ENCODE data around the gene HDAC4. TPM values are rescaled to one million over a fixed set of nuclear protein-coding genes. Genes with fewer than 3 reads are reported as not detected.

HDAC4 gene
- total and polyA plus RNA-seq, 2 experiments from 2014 or later = 9.3 to 10.8 TPM

- WGBS (ENCODE audit: low lambda C conversion rate, missing lambda C conversion rate) = 97% methylated on average over 17 of the region's 17 CpGs
- Histone ChIP-seq H3K27me3 (no peaks in the 10 kb centered on the region), H3K9me2 (replicated peaks; ENCODE audit: insufficient read depth) (no peaks in the 10 kb centered on the region), H3K79me2 (no peaks in the 10 kb centered on the region), H3K4me1 (ENCODE audit: insufficient read depth) (no peaks in the 10 kb centered on the region), H2AFZ (no peak overlapping the region), H3K4me3 (no peak overlapping the region), H3K36me3 (replicated peaks; ENCODE audit: insufficient read depth, low read depth) (no peaks in the 10 kb centered on the region), H3K27ac (no peak overlapping the region), H4K20me1 (ENCODE audit: insufficient read depth, poor library complexity, severe bottlenecking) (peaks cover 4% of the 10 kb centered on the region), H3K4me2 (no peak overlapping the region), H3K9me3 (ENCODE audit: low read depth) (no peaks in the 10 kb centered on the region)
- no peak for DNase-seq (ENCODE audit: low spot score)
- TF ChIP-seq EZH2phosphoT487 (IDR thresholded peaks at IDR 0.05; ENCODE audit: low read depth, severe bottlenecking, unreplicated experiment) = no peak
Measured at GRCh38 chr2:239132156-239132709, 268.6 kb downstream of the HDAC4 start.

- no peaks in the 10 kb centered on the region for H3K79me2 ChIP-seq
- H3K9me3 ChIP-seq (ENCODE audit: low read depth) = no peaks in the 10 kb centered on the region
- TF ChIP-seq EZH2 (IDR thresholded peaks at IDR 0.05; ENCODE audit: borderline replicate concordance) (no peak), CTCF (IDR thresholded peaks at IDR 0.05; ENCODE audit: poor library complexity) (no peak), EZH2phosphoT487 (IDR thresholded peaks at IDR 0.05; ENCODE audit: low read depth, severe bottlenecking, unreplicated experiment) (no peak)
- no peaks in the 10 kb centered on the region for H3K36me3 ChIP-seq (replicated peaks; ENCODE audit: insufficient read depth, low read depth)
- DNase-seq (ENCODE audit: low spot score) = no peak
- H3K4me3 ChIP-seq = no peak overlapping the region
- no peak overlapping the region for H3K4me2 ChIP-seq
- H3K4me1 ChIP-seq (ENCODE audit: insufficient read depth) = no peaks in the 10 kb centered on the region
- WGBS (ENCODE audit: low lambda C conversion rate, missing lambda C conversion rate) = 94% methylated on average over 10 of the region's 10 CpGs
- no peak overlapping the region for H2AFZ ChIP-seq
- no peaks in the 10 kb centered on the region for H3K9me2 ChIP-seq (replicated peaks; ENCODE audit: insufficient read depth)
- no peak overlapping the region for H3K27ac ChIP-seq
- peaks cover 4% of the 10 kb centered on the region for H4K20me1 ChIP-seq (ENCODE audit: insufficient read depth, poor library complexity, severe bottlenecking)
- H3K27me3 ChIP-seq = no peaks in the 10 kb centered on the region
Measured at GRCh38 chr2:239131521-239131920, 269.3 kb downstream of the HDAC4 start.

- H2AFZ ChIP-seq = no peak overlapping the region
- H3K27me3 ChIP-seq = no peaks in the 10 kb centered on the region
- no peaks in the 10 kb centered on the region for H3K79me2 ChIP-seq
- TF ChIP-seq CTCF (IDR thresholded peaks at IDR 0.05; ENCODE audit: poor library complexity) (no peak), EZH2 (IDR thresholded peaks at IDR 0.05; ENCODE audit: borderline replicate concordance) (no peak), EZH2phosphoT487 (IDR thresholded peaks at IDR 0.05; ENCODE audit: low read depth, severe bottlenecking, unreplicated experiment) (no peak)
- H3K27ac ChIP-seq = no peak overlapping the region
- H3K9me3 ChIP-seq (ENCODE audit: low read depth) = no peaks in the 10 kb centered on the region
- peaks cover 4% of the 10 kb centered on the region for H4K20me1 ChIP-seq (ENCODE audit: insufficient read depth, poor library complexity, severe bottlenecking)
- H3K9me2 ChIP-seq (replicated peaks; ENCODE audit: insufficient read depth) = no peaks in the 10 kb centered on the region
- no peak overlapping the region for H3K4me2 ChIP-seq
- 96% methylated on average over 16 of the region's 16 CpGs for WGBS (ENCODE audit: low lambda C conversion rate, missing lambda C conversion rate)
- H3K4me3 ChIP-seq = no peak overlapping the region
- H3K4me1 ChIP-seq (ENCODE audit: insufficient read depth) = no peaks in the 10 kb centered on the region
- DNase-seq (ENCODE audit: low spot score) = no peak
- no peaks in the 10 kb centered on the region for H3K36me3 ChIP-seq (replicated peaks; ENCODE audit: insufficient read depth, low read depth)
Measured at GRCh38 chr2:239130786-239131325, 270.0 kb downstream of the HDAC4 start.

GRCh38 chr2:239130041-239130440 is 270.8 kb downstream of the HDAC4 start:
- H2AFZ ChIP-seq = no peak overlapping the region
- H4K20me1 ChIP-seq (ENCODE audit: insufficient read depth, poor library complexity, severe bottlenecking) = peaks cover 4% of the 10 kb centered on the region
- no peaks in the 10 kb centered on the region for H3K27me3 ChIP-seq
- no peaks in the 10 kb centered on the region for H3K9me3 ChIP-seq (ENCODE audit: low read depth)
- TF ChIP-seq EZH2phosphoT487 (IDR thresholded peaks at IDR 0.05; ENCODE audit: low read depth, severe bottlenecking, unreplicated experiment) = no peak
- no peak for TF ChIP-seq EZH2 (IDR thresholded peaks at IDR 0.05; ENCODE audit: borderline replicate concordance)
- TF ChIP-seq CTCF (IDR thresholded peaks at IDR 0.05; ENCODE audit: poor library complexity) = no peak
- H3K9me2 ChIP-seq (replicated peaks; ENCODE audit: insufficient read depth) = no peaks in the 10 kb centered on the region
- no peak overlapping the region for H3K4me3 ChIP-seq
- H3K4me2 ChIP-seq = no peak overlapping the region
- no peaks in the 10 kb centered on the region for H3K4me1 ChIP-seq (ENCODE audit: insufficient read depth)
- H3K79me2 ChIP-seq = no peaks in the 10 kb centered on the region
- no peak overlapping the region for H3K27ac ChIP-seq
- 95% methylated on average over 9 of the region's 9 CpGs for WGBS (ENCODE audit: low lambda C conversion rate, missing lambda C conversion rate)
- H3K36me3 ChIP-seq (replicated peaks; ENCODE audit: insufficient read depth, low read depth) = no peaks in the 10 kb centered on the region
- no peak for DNase-seq (ENCODE audit: low spot score)
